ENCODE measurements around the gene OR8A1.

DNA sequence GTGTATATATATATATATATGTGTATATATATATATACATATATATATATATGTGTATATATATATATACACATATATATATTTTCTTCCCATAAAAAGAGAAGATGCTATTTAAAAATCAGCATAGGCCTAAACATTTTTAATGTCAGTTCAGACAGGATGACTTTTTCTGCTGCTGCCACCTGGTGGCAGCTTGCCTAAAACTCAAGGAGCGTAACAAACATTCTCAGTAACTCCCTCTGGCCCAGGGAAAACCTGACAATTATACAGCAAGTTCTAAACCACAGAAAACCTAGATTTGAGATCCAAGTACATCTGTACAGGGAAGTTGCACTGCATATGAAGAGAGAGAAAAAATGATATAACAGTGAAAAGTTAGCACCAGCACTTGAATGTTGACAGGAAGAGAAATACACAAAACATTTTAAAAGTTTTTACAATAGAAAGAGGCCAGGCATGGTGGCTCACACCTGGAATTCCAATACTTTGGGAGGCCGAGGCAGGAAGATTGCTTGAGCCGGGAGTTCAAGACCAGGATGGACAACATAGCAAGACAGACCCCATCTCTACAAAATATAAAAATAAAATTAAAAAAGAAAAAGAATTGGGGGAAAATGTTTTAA lies 16.6 kb downstream of the OR8A1 start:
- TF ChIP-seq, protein P1, sequence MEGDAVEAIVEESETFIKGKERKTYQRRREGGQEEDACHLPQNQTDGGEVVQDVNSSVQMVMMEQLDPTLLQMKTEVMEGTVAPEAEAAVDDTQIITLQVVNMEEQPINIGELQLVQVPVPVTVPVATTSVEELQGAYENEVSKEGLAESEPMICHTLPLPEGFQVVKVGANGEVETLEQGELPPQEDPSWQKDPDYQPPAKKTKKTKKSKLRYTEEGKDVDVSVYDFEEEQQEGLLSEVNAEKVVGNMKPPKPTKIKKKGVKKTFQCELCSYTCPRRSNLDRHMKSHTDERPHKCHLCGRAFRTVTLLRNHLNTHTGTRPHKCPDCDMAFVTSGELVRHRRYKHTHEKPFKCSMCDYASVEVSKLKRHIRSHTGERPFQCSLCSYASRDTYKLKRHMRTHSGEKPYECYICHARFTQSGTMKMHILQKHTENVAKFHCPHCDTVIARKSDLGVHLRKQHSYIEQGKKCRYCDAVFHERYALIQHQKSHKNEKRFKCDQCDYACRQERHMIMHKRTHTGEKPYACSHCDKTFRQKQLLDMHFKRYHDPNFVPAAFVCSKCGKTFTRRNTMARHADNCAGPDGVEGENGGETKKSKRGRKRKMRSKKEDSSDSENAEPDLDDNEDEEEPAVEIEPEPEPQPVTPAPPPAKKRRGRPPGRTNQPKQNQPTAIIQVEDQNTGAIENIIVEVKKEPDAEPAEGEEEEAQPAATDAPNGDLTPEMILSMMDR (IDR thresholded peaks at IDR 0.05; ENCODE audit: low read depth, low read length, missing input control): peak; percentile 65
- TF ChIP-seq, protein P2, sequence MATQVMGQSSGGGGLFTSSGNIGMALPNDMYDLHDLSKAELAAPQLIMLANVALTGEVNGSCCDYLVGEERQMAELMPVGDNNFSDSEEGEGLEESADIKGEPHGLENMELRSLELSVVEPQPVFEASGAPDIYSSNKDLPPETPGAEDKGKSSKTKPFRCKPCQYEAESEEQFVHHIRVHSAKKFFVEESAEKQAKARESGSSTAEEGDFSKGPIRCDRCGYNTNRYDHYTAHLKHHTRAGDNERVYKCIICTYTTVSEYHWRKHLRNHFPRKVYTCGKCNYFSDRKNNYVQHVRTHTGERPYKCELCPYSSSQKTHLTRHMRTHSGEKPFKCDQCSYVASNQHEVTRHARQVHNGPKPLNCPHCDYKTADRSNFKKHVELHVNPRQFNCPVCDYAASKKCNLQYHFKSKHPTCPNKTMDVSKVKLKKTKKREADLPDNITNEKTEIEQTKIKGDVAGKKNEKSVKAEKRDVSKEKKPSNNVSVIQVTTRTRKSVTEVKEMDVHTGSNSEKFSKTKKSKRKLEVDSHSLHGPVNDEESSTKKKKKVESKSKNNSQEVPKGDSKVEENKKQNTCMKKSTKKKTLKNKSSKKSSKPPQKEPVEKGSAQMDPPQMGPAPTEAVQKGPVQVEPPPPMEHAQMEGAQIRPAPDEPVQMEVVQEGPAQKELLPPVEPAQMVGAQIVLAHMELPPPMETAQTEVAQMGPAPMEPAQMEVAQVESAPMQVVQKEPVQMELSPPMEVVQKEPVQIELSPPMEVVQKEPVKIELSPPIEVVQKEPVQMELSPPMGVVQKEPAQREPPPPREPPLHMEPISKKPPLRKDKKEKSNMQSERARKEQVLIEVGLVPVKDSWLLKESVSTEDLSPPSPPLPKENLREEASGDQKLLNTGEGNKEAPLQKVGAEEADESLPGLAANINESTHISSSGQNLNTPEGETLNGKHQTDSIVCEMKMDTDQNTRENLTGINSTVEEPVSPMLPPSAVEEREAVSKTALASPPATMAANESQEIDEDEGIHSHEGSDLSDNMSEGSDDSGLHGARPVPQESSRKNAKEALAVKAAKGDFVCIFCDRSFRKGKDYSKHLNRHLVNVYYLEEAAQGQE (IDR thresholded peaks at IDR 0.05): no peak
- no peak for TF ChIP-seq HNF4G (IDR thresholded peaks at IDR 0.05)
- no peak for TF ChIP-seq GABPA (IDR thresholded peaks at IDR 0.05 in 1 of 2, conservative IDR thresholded peaks at IDR 0.05 in 1 of 2)
- no peak for TF ChIP-seq YY1 (IDR thresholded peaks at IDR 0.05)
- TF ChIP-seq, protein P3, sequence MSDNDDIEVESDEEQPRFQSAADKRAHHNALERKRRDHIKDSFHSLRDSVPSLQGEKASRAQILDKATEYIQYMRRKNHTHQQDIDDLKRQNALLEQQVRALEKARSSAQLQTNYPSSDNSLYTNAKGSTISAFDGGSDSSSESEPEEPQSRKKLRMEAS (IDR thresholded peaks at IDR 0.05): no peak
- TF ChIP-seq, protein P4, sequence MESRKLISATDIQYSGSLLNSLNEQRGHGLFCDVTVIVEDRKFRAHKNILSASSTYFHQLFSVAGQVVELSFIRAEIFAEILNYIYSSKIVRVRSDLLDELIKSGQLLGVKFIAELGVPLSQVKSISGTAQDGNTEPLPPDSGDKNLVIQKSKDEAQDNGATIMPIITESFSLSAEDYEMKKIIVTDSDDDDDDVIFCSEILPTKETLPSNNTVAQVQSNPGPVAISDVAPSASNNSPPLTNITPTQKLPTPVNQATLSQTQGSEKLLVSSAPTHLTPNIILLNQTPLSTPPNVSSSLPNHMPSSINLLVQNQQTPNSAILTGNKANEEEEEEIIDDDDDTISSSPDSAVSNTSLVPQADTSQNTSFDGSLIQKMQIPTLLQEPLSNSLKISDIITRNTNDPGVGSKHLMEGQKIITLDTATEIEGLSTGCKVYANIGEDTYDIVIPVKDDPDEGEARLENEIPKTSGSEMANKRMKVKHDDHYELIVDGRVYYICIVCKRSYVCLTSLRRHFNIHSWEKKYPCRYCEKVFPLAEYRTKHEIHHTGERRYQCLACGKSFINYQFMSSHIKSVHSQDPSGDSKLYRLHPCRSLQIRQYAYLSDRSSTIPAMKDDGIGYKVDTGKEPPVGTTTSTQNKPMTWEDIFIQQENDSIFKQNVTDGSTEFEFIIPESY (IDR thresholded peaks at IDR 0.05): no peak
- TF ChIP-seq, protein P5, sequence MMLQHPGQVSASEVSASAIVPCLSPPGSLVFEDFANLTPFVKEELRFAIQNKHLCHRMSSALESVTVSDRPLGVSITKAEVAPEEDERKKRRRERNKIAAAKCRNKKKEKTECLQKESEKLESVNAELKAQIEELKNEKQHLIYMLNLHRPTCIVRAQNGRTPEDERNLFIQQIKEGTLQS (IDR thresholded peaks at IDR 0.05): no peak
- no peak for TF ChIP-seq JUND (IDR thresholded peaks at IDR 0.05)
- no peak for TF ChIP-seq EGR1 (IDR thresholded peaks at IDR 0.05; ENCODE audit: low read depth in 2 of 2)
- no peak for TF ChIP-seq TAF1 (conservative IDR thresholded peaks at IDR 0.05)
- TF ChIP-seq RAD21 (IDR thresholded peaks at IDR 0.05): peak; percentile 72 to 78
